Pancreas (tissue), 10 donors: ENCODE measurements around the gene KAZN. TPM values are rescaled to one million over a fixed set of nuclear protein-coding genes. Genes with fewer than 3 reads are reported as not detected.

ENCODE experiments used
- ATAC-seq, 4 donors: fragments of 200-7000 bp; cut with Tn5 transposase; one replicate each; pipeline versions ENCODE4 v1.8.0 to v1.9.1; 2020; ENCODE audit warnings: mild to moderate bottlenecking in 4 of 4, moderate library complexity in 4 of 4
- DNase-seq, 6 donors: peaks; one replicate each; pipeline ENCODE4 v3.0.0-alpha.2; 2020
- FAIRE-seq: peaks from 2 replicates; lab custom pipeline; 2012; peaks lifted over from hg19 to GRCh38; lab: Jason Lieb, UNC
- H3K27ac ChIP-seq, 4 donors: fragments of 200-600 bp; sonication (generic); 1 replicate in 3 of 4; 2 replicates in 1 of 4; pipeline versions ENCODE4 v1.5.0 to v1.8.0; 2020
- H3K27me3 ChIP-seq, 4 donors: fragments of 200-600 bp; one replicate each; pipeline ENCODE4 v1.8.0; 2021
- H3K36me3 ChIP-seq, 3 donors: fragments of 200-600 bp; sonication (generic) in 1 of 3; one replicate each; pipeline versions ENCODE4 v1.5.0 to v1.8.0; 2020 to 2021
- H3K4me1 ChIP-seq, 3 donors: fragments of 200-600 bp; one replicate each; pipeline ENCODE4 v1.8.0; 2021
- H3K4me3 ChIP-seq, 4 donors: fragments of 200-600 bp; sonication (generic) in 2 of 4; one replicate each; pipeline versions ENCODE4 v1.5.0 to v1.8.0; 2020 to 2021
- H3K9me3 ChIP-seq, 4 donors: fragments of 200-600 bp; one replicate each; pipeline ENCODE4 v1.8.0; 2021
- WGBS, 2 donors: extraction: QIAGEN DNeasy Blood & Tissue Kit; methylation state at CpG; one replicate each; pipeline ENCODE4 v1.1.7; 2013; 5-methylcytosine and 5-hydroxymethylcytosine counted together
- intact Hi-C, 3 donors: fragments of 100-400 bp; cut with DNase I; formaldehyde crosslinking; loops; one replicate each; pipeline versions ENCODE4 v1.11.1 to v1.14.2; 2022
- polyA plus RNA-seq, 2 donors: library from polyadenylated mRNA; stranded (reverse); fragments of 200-250 nt; gene quantifications; one replicate each; pipeline ENCODE4 v1.2.3, GENCODE V29; 2013
- total RNA-seq, 6 donors: library from RNA; stranded (reverse); fragmentation: NEBNext Ultra II Directional in 4 of 6; extraction: Animal tissue kit (Norgen Biotek cat#: 25700) in 4 of 6; gene quantifications; one replicate each; pipeline versions ENCODE4 v1.2.1 to v1.2.4, GENCODE V29; 2021 to 2023
- TF ChIP-seq, protein P1 (sequence below), 4 donors: fragments of 200-600 bp; sonication (generic) in 3 of 4; IDR thresholded peaks; one replicate each; pipeline versions ENCODE4 v1.5.0 to v1.8.0; 2021; ENCODE audit warnings: antibody characterized with exemption in 4 of 4
- donor health status: healthy with polysubstance abuse.
- donor health status: DM: no; HTN: no; CAD: no; lungs with moderate emphysema.
- donor health status: DM: no; HTN: no; CAD: no.
- donor health status: control.
- donor health status: control.
- donor health status: Bipolar disorder and iron deficiency.
- donor health status: DM: yes; HTN: yes; CAD: no.
- donor health status: DM: no; HTN: no; CAD: no.
- donor health status: DM: no; HTN: no; CAD: no.
- donor health status: DM: yes; HTN: yes; CAD: no.

The KAZN gene
- total and polyA plus RNA-seq, 8 donors, result 2.4 to 6.0 (median 4.1) TPM

DNA sequence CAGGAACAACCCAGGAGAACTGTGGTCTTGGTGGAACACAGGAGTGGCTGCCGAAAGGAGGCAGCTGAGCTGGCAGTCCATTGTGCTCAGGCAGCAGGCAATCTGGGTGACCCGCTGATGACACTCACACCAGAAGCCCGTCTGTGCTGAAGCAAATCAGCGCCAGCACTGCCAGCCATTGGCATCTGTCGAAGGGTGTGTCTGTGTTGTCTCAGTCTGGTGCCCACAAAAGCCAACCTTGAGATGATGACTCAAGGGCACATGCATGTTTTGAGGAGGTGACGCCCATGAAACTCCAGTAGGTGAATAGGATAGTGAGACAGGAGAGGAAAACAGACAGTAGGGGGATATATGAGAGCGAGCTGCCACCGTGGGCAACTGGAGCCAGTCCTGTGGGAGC is 167.3 kb downstream of the KAZN start:
- Histone ChIP-seq H3K9me3 (no peaks in the 10 kb centered on the region), H3K4me1 (peaks cover 4 to 15% (median 9%) of the 10 kb centered on the region in 3 donors), H3K27me3 (no peaks in the 10 kb centered on the region), H3K4me3 (no peak overlapping the region), H3K27ac (no peak overlapping the region), H3K36me3 (no peaks in the 10 kb centered on the region)
- DNase-seq (no peak), ATAC-seq (no peak), FAIRE-seq (no peak)
- TF ChIP-seq, protein P1, sequence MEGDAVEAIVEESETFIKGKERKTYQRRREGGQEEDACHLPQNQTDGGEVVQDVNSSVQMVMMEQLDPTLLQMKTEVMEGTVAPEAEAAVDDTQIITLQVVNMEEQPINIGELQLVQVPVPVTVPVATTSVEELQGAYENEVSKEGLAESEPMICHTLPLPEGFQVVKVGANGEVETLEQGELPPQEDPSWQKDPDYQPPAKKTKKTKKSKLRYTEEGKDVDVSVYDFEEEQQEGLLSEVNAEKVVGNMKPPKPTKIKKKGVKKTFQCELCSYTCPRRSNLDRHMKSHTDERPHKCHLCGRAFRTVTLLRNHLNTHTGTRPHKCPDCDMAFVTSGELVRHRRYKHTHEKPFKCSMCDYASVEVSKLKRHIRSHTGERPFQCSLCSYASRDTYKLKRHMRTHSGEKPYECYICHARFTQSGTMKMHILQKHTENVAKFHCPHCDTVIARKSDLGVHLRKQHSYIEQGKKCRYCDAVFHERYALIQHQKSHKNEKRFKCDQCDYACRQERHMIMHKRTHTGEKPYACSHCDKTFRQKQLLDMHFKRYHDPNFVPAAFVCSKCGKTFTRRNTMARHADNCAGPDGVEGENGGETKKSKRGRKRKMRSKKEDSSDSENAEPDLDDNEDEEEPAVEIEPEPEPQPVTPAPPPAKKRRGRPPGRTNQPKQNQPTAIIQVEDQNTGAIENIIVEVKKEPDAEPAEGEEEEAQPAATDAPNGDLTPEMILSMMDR (IDR thresholded peaks at IDR 0.05), result no peak
- intact Hi-C loops, result no loop called here
- 90 to 95% methylated on average over 8 of the region's 8 CpGs for WGBS, 2 donors

DNA sequence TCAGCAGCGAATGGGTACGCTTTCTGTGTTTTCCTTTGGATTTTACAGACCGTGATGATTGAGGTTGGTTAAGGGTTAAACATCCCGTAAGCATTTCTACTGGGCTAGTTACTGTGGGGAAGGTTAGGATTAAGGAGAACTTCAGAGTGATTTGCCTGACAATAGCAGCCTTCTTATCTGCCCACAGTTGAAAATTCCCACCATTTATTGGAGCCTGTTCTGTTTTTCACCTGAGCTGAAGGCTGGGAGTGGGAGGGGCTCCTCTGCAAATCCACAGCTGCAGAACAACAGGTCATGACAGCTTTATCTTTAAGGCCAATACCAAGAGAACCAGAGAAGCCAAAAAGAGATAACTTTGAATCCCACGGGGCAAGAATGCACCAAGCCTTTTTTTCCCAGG is 168.6 kb downstream of the KAZN start:
- intact Hi-C loops, result no loop called here
- no peaks in the 10 kb centered on the region for H3K27me3 ChIP-seq
- H3K36me3 ChIP-seq, result no peaks in the 10 kb centered on the region
- H3K9me3 ChIP-seq, result no peaks in the 10 kb centered on the region
- DNase-seq, result peak in 1 of 6 donors; percentile 15
- ATAC-seq, result peak in 3 of 4 donors; percentile 22 to 79 (median 69)
- no peak overlapping the region for H3K27ac ChIP-seq
- TF ChIP-seq, protein P1 (IDR thresholded peaks at IDR 0.05), result no peak
- 40 to 45% methylated on average over 5 of the region's 5 CpGs for WGBS, 2 donors
- peaks cover 4 to 15% (median 9%) of the 10 kb centered on the region in 3 donors for H3K4me1 ChIP-seq
- no peak for FAIRE-seq
- no peak overlapping the region for H3K4me3 ChIP-seq

DNA sequence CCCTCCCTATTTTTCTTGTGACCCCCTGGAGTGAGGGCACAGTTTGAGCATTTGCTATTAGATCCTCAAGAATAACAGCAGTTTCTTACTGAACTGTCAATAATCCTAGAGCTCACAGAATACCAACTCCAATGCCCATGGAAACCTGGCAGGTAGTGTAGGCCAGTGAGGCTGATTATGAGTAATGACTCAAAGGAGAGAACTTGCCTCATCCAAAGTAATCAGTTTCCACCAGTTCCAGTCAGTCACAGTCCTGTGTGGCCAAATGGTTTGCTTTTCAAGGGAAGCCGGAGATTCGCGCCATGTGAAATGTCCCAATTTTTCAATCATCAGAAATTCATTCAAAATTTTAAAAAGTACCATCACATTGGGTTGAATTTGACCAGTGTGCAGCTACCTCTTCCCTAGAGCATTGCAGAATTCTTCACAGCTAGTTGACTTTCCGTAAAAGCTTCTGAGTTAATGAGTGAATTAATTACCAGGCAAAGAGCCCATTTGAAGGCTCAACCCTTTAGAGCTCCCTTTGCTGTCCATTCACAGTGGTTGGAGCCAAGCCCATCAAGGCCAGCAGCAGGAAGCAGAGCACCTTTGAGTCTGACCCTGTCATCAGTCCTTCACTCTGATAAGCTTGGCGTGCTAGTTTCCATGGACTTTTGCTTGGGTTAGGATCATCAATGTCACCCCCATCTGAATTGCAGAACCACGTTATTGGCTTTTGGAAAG is 170.3 kb downstream of the KAZN start:
- Histone ChIP-seq H3K36me3 (no peaks in the 10 kb centered on the region), H3K27ac (peak overlapping the region in 2 of 4 donors; percentile 22 to 38), H3K9me3 (no peaks in the 10 kb centered on the region), H3K27me3 (no peaks in the 10 kb centered on the region), H3K4me3 (no peak overlapping the region), H3K4me1 (peaks cover 4 to 15% (median 9%) of the 10 kb centered on the region in 3 donors)
- TF ChIP-seq, protein P1 (IDR thresholded peaks at IDR 0.05), result no peak
- WGBS, 2 donors, result 57 to 65% methylated on average over 6 of the region's 6 CpGs
- peak in 2 of 6 donors; percentile 23 to 41 for DNase-seq
- no peak for FAIRE-seq
- intact Hi-C loops, result no loop called here
- ATAC-seq, result peak; percentile 62 to 79 (median 73)

DNA sequence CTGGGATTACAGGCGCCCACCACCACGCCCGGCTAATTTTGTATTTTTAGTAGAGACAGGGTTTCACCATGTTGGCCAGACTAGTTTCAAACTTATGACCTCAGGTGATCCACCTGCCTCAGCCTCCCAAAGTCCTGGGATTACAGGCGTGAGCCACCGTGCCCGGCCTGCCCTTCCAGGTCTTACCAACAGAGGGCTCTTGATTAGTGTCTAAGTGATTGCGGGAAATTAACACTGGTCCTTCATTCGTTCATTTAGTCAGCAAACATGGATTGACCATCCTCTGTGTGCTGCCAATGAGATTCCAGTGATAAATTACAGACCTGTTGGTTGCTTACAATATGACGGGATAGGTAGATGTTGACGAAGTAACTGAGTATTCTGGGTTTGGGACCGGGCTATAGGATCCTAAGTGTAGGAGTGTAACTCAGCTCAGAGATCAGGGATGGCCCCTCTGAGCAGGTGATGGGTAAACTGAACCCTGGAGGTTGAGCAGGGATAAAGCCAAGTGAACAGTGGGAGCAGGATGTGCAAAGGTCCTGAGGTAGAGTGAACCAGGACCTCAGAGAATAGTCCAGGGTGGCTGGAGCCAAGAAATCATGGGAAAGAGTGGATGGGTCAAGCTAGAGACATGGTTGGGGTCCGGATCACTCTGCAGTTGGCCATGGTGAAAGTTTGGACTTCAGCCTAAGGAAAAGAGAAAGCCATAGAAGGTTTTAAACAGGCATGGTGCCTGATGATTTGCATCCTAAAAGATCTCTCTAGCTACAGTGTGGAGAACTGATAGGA is 171.2 kb downstream of the KAZN start:
- WGBS, 2 donors, result 85 to 91% methylated on average over 12 of the region's 12 CpGs
- Histone ChIP-seq H3K36me3 (no peaks in the 10 kb centered on the region), H3K9me3 (no peaks in the 10 kb centered on the region), H3K27ac (peak overlapping the region in 1 of 4 donors; percentile 38), H3K27me3 (no peaks in the 10 kb centered on the region), H3K4me1 (peaks cover 4 to 15% (median 9%) of the 10 kb centered on the region in 3 donors), H3K4me3 (no peak overlapping the region)
- no peak for FAIRE-seq
- TF ChIP-seq, protein P1 (IDR thresholded peaks at IDR 0.05), result no peak
- DNase-seq, result no peak
- intact Hi-C loops, result no loop called here
- no peak for ATAC-seq
